Measurements from ENCODE around the gene RNASEH1.

DNA sequence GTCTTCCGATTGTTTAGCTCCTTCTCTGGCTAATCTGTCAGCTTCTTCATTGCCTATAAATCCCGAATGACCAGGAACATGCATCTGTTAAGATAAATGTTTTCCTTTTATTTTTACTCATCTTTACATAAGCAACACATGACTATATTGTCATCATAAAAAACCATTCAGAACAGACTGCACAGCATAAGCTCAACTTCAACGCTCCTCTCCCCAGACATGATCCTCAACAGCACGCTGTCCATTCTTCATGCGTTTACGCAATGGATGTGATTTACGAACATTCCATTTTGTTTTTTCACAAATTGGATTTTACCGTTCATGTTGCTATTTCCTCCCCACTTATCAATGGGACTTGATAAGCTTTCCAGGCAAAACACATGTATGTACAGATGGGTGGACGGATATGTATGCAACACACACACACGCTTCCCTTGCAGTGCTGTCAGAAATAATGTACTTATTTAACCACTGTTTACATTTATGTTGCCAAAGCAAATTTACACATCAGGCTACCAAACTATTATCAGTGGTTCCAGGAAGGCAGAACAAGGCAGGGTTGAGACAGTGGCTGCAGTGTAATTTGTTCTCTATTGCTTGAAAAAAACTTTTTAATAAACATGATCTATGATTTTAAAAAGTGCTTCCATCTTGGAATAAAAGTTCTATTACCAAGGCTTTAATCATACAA is 12.2 kb downstream of the RNASEH1 start:
- TF ChIP-seq POLR2AphosphoS5 (IDR thresholded peaks at IDR 0.05; ENCODE audit: low read depth, low read length), result no peak
- no peak for TF ChIP-seq NRF1 (IDR thresholded peaks at IDR 0.05; ENCODE audit: low read depth, low read length)
- TF ChIP-seq, protein P1, sequence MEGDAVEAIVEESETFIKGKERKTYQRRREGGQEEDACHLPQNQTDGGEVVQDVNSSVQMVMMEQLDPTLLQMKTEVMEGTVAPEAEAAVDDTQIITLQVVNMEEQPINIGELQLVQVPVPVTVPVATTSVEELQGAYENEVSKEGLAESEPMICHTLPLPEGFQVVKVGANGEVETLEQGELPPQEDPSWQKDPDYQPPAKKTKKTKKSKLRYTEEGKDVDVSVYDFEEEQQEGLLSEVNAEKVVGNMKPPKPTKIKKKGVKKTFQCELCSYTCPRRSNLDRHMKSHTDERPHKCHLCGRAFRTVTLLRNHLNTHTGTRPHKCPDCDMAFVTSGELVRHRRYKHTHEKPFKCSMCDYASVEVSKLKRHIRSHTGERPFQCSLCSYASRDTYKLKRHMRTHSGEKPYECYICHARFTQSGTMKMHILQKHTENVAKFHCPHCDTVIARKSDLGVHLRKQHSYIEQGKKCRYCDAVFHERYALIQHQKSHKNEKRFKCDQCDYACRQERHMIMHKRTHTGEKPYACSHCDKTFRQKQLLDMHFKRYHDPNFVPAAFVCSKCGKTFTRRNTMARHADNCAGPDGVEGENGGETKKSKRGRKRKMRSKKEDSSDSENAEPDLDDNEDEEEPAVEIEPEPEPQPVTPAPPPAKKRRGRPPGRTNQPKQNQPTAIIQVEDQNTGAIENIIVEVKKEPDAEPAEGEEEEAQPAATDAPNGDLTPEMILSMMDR (IDR thresholded peaks at IDR 0.05; ENCODE audit: control extremely low read depth in 1 of 3, insufficient read depth in 1 of 3, low read depth in 1 of 3, low read length in 3 of 3), result no peak
- TF ChIP-seq RAD21 (IDR thresholded peaks at IDR 0.05 in 1 of 2, conservative IDR thresholded peaks at IDR 0.05 in 1 of 2; ENCODE audit: low read depth in 2 of 2, low read length in 2 of 2), result no peak
- TF ChIP-seq POLR2A (IDR thresholded peaks at IDR 0.05; ENCODE audit: control extremely low read depth in 1 of 2, low read depth in 2 of 2, low read length in 2 of 2), result no peak
- TF ChIP-seq RFX5 (IDR thresholded peaks at IDR 0.05; ENCODE audit: borderline replicate concordance, low read depth, low read length), result no peak
- no peak for TF ChIP-seq CHD2 (IDR thresholded peaks at IDR 0.05; ENCODE audit: low read length)
- no peak for TF ChIP-seq SIN3A (conservative IDR thresholded peaks at IDR 0.05 in 1 of 2, IDR thresholded peaks at IDR 0.05 in 1 of 2; ENCODE audit: low read depth in 1 of 2, low read length in 2 of 2)
- TF ChIP-seq MAFK (IDR thresholded peaks at IDR 0.05; ENCODE audit: low read depth, low read length), result no peak
- no peak for TF ChIP-seq SP2 (IDR thresholded peaks at IDR 0.05; ENCODE audit: low read length)
- no peak for TF ChIP-seq EZH2 (IDR thresholded peaks at IDR 0.05; ENCODE audit: low read depth, low read length, severe bottlenecking)
- TF ChIP-seq CEBPB (IDR thresholded peaks at IDR 0.05; ENCODE audit: low read depth, low read length), result no peak

Measured in H1 (cell line).